ENCODE measurements around the gene SNED1.

GRCh38 chr2:241065355-241065803 lies 67.0 kb downstream of the SNED1 start:
- TF ChIP-seq CTCF (IDR thresholded peaks at IDR 0.05) (no peak), RAD21 (conservative IDR thresholded peaks at IDR 0.05 in 1 of 2, IDR thresholded peaks at IDR 0.05 in 1 of 2) (no peak), MAX (IDR thresholded peaks at IDR 0.05) (no peak)
